Keratinocyte (primary cell): Measurements from ENCODE around the gene COMMD2. TPM values are rescaled to one million over a fixed set of nuclear protein-coding genes. Genes with fewer than 3 reads are reported as not detected.

Source experiments
- DNase-seq: peaks from one replicate; pipeline ENCODE4 v3.0.0-alpha.2; 2011; ENCODE audit warnings: low read depth, missing footprints, low spot score
- FAIRE-seq: peaks from 2 replicates; lab custom pipeline; 2011; peaks lifted over from hg19 to GRCh38; lab: Jason Lieb, UNC
- H2AFZ ChIP-seq: 2 replicates; pipeline ENCODE4 v1.6.0; 2012; ENCODE audit warnings: low read length, control low read depth, inconsistent platforms; ENCODE audit not compliant: control insufficient read depth
- H3K27ac ChIP-seq: 2 replicates; pipeline ENCODE4 v1.5.1; 2011; ENCODE audit warnings: low read length; ENCODE audit not compliant: control insufficient read depth, insufficient read depth
- H3K27me3 ChIP-seq: 3 replicates; pipeline ENCODE4 v1.6.0; 2011; ENCODE audit warnings: low read length; ENCODE audit not compliant: control insufficient read depth, insufficient read depth; ENCODE audit errors: extremely low read depth
- H3K36me3 ChIP-seq, 2 experiments: 2 replicates in 1 of 2; 3 replicates in 1 of 2; pipeline ENCODE4 v1.5.1; 2011; ENCODE audit warnings: low read length in 2 of 2, mild to moderate bottlenecking in 1 of 2; ENCODE audit not compliant: control insufficient read depth in 2 of 2, insufficient read depth in 2 of 2; ENCODE audit errors: extremely low read depth in 1 of 2
- H3K4me1 ChIP-seq: 3 replicates; pipeline ENCODE4 v1.5.1; 2011; ENCODE audit warnings: low read length; ENCODE audit not compliant: control insufficient read depth, insufficient read depth; ENCODE audit errors: extremely low read depth
- H3K4me2 ChIP-seq: 3 replicates; pipeline ENCODE4 v1.6.0; 2011; ENCODE audit warnings: low read depth, low read length; ENCODE audit not compliant: control insufficient read depth, insufficient read depth; ENCODE audit errors: extremely low read depth
- H3K4me3 ChIP-seq, 3 experiments: fragments of 200-600 bp in 1 of 3; sonication (generic) in 1 of 3; 2 replicates in 2 of 3; 3 replicates in 1 of 3; pipeline ENCODE4 v1.5.1; 2011 to 2016; ENCODE audit warnings: low read length in 3 of 3, mild to moderate bottlenecking in 3 of 3, control low read depth in 2 of 3, inconsistent platforms in 1 of 3, low read depth in 1 of 3, mixed read lengths in 1 of 3, mixed run types in 1 of 3, moderate library complexity in 1 of 3; ENCODE audit not compliant: control insufficient read depth in 2 of 3, insufficient read depth in 2 of 3; ENCODE audit errors: extremely low read depth in 1 of 3
- H3K79me2 ChIP-seq: 2 replicates; pipeline ENCODE4 v1.6.0; 2012; ENCODE audit warnings: low read length; ENCODE audit not compliant: control insufficient read depth, insufficient read depth
- H3K9ac ChIP-seq: 3 replicates; pipeline ENCODE4 v1.6.0; 2011; ENCODE audit warnings: low read length; ENCODE audit not compliant: control insufficient read depth, insufficient read depth; ENCODE audit errors: extremely low read depth
- H3K9me1 ChIP-seq: 3 replicates; pipeline ENCODE4 v1.6.0; 2011; ENCODE audit warnings: low read length; ENCODE audit not compliant: control insufficient read depth, insufficient read depth; ENCODE audit errors: extremely low read depth
- H3K9me3 ChIP-seq: 2 replicates; pipeline ENCODE4 v1.5.1; 2012; ENCODE audit warnings: low read depth, low read length; ENCODE audit not compliant: control insufficient read depth
- H4K20me1 ChIP-seq: 3 replicates; pipeline ENCODE4 v1.6.0; 2011; ENCODE audit warnings: low read length; ENCODE audit not compliant: control insufficient read depth, insufficient read depth; ENCODE audit errors: extremely low read depth
- EZH2 ChIP-seq: IDR thresholded peaks from one replicate; pipeline ENCODE4 v1.6.1; 2012; ENCODE audit warnings: inconsistent platforms, mild to moderate bottlenecking, low read length, moderate library complexity
- dilution Hi-C: fragments of 300-500 bp; cut with MboI; formaldehyde crosslinking; loops from one replicate; pipeline ENCODE4 v1.7.0; 2020; ENCODE audit warnings: low sequenced_read_pairs; ENCODE audit not compliant: extremely low pct_ligation_motif_present
- polyA plus RNA-seq, 5 experiments: library from polyadenylated mRNA; depleted of rRNA in 3 of 5; stranded (reverse) in 3 of 5; stranded (forward) in 1 of 5; unstranded in 1 of 5; fragments of >200 nt; gene quantifications; 1 replicate in 1 of 5; 2 replicates in 3 of 5; 3 replicates in 1 of 5; pipeline versions ENCODE4 v1.2.1 to v1.2.3, GENCODE V29; 2011 to 2012; ENCODE audit warnings: missing spikeins in 2 of 5, low read depth in 1 of 5, low replicate concordance in 1 of 5
- TF ChIP-seq, protein P1 (sequence below), 3 experiments: IDR thresholded peaks in 1 of 3; conservative IDR thresholded peaks in 1 of 3; optimal IDR thresholded peaks in 1 of 3; 2 replicates in 2 of 3; 3 replicates in 1 of 3; pipeline versions ENCODE3 to v1.5.1; 2011; ENCODE audit warnings: low read length in 3 of 3, mild to moderate bottlenecking in 3 of 3, moderate library complexity in 2 of 3, control low read depth in 1 of 3, inconsistent platforms in 1 of 3; ENCODE audit not compliant: insufficient read depth in 2 of 3; ENCODE audit errors: extremely low read depth in 1 of 3

Gene COMMD2
- polyA plus RNA-seq, 1 donor (not counting 4 experiments of a cell fraction or from before 2014, with no cell fraction given): 51.0 TPM

DNA sequence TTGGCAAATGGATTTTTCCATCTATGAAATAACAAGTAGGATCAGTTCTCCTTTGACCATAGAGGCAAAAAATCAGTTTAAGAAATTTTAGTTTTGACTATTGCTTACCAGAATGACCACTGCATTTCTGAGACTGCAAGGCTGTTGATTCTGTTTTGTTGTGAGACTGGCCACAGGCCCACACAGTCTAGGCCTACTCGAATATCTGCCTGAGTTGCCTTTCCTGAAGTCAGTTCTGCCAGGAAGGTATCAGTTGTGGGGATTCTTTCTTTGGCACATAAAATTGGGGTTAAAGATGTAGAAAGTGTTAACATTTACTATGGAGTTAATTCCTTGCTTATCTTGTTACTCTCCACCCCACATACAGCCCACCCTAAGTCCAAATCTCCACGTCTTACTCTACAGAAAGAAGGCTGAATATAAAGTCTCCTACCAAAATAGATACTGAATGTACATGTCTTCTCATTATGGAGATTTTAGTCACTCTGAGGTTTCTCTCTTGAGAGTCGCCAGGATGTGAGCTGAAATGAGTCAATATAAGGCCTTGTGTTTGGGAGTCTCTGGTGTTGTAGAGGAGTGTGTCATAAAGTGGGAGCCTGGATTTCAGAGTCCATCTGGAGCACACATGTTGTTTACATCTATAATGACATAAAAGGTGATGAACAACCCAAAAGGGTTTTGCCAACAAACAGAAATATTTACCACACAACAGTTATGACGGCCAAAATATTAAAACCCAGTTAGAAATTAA lies 49.4 kb downstream of the COMMD2 start:
- no peaks in the 10 kb centered on the region for H3K27me3 ChIP-seq
- peak overlapping the region; percentile 22 for H2AFZ ChIP-seq
- no peak overlapping the region for H3K4me2 ChIP-seq
- H3K9ac ChIP-seq: no peak overlapping the region
- no peak for FAIRE-seq
- peaks cover 0 to 2% of the 10 kb centered on the region in 2 experiments for H3K36me3 ChIP-seq
- no peaks in the 10 kb centered on the region for H3K79me2 ChIP-seq
- DNase-seq: peak; percentile 21
- no peaks in the 10 kb centered on the region for H3K9me1 ChIP-seq
- no peaks in the 10 kb centered on the region for H3K4me1 ChIP-seq
- H3K4me3 ChIP-seq: no peak overlapping the region
- no peaks in the 10 kb centered on the region for H4K20me1 ChIP-seq
- H3K27ac ChIP-seq: peak overlapping the region; percentile 27
- H3K9me3 ChIP-seq: peaks cover under 1% of the 10 kb centered on the region
- dilution Hi-C loops: no loop called here
- TF ChIP-seq, protein P1, sequence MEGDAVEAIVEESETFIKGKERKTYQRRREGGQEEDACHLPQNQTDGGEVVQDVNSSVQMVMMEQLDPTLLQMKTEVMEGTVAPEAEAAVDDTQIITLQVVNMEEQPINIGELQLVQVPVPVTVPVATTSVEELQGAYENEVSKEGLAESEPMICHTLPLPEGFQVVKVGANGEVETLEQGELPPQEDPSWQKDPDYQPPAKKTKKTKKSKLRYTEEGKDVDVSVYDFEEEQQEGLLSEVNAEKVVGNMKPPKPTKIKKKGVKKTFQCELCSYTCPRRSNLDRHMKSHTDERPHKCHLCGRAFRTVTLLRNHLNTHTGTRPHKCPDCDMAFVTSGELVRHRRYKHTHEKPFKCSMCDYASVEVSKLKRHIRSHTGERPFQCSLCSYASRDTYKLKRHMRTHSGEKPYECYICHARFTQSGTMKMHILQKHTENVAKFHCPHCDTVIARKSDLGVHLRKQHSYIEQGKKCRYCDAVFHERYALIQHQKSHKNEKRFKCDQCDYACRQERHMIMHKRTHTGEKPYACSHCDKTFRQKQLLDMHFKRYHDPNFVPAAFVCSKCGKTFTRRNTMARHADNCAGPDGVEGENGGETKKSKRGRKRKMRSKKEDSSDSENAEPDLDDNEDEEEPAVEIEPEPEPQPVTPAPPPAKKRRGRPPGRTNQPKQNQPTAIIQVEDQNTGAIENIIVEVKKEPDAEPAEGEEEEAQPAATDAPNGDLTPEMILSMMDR (optimal IDR thresholded peaks at IDR 0.05 in 1 of 3, IDR thresholded peaks at IDR 0.05 in 1 of 3, conservative IDR thresholded peaks at IDR 0.05 in 1 of 3; ENCODE audit: extremely low read depth in 1 of 3, insufficient read depth in 2 of 3, low read length in 3 of 3): no peak
- no peak for TF ChIP-seq EZH2

DNA sequence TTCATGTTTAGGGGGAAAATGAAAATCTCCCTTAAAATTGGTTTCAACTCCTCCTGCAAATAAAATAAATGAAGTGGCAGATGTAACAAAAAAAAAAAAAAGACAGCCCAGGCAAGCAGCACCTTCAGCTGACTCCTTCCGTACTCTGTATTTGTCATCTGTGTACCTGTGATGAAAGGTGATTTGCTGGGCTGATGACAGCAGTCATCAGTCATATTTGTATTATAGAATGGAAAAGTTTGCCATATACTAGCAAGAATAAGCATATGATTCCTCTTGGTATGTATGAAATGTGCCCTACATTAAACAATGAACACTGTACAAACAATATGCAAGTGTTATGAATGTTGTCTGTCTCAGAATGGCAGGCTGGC lies 50.3 kb downstream of the COMMD2 start:
- Histone ChIP-seq H3K27me3 (no peaks in the 10 kb centered on the region), H3K9ac (no peak overlapping the region), H4K20me1 (no peaks in the 10 kb centered on the region), H3K36me3 (peaks cover 0 to 2% of the 10 kb centered on the region in 2 experiments), H3K79me2 (no peaks in the 10 kb centered on the region), H3K4me3 (no peak overlapping the region), H3K9me1 (no peaks in the 10 kb centered on the region), H2AFZ (no peak overlapping the region), H3K4me2 (no peak overlapping the region), H3K27ac (no peak overlapping the region), H3K4me1 (no peaks in the 10 kb centered on the region), H3K9me3 (peaks cover 2% of the 10 kb centered on the region)
- dilution Hi-C loops: no loop called here
- DNase-seq (no peak), FAIRE-seq (no peak)
- TF ChIP-seq, protein P1 (optimal IDR thresholded peaks at IDR 0.05 in 1 of 3, IDR thresholded peaks at IDR 0.05 in 1 of 3, conservative IDR thresholded peaks at IDR 0.05 in 1 of 3; ENCODE audit: extremely low read depth in 1 of 3, insufficient read depth in 2 of 3, low read length in 3 of 3): no peak
- no peak for TF ChIP-seq EZH2
